Measurements from ENCODE around the gene MIDN. TPM values are rescaled to one million over a fixed set of nuclear protein-coding genes. Genes with fewer than 3 reads are reported as not detected.

Gene MIDN
- total and polyA plus RNA-seq, 5 donors from 2014 or later: 1.4 to 126 (median 2.1) TPM

GRCh38 chr19:1262623-1263123 lies 14.3 kb downstream of the MIDN start:
- H3K36me3 Mint-ChIP-seq: no peaks in the 10 kb centered on the region

DNA sequence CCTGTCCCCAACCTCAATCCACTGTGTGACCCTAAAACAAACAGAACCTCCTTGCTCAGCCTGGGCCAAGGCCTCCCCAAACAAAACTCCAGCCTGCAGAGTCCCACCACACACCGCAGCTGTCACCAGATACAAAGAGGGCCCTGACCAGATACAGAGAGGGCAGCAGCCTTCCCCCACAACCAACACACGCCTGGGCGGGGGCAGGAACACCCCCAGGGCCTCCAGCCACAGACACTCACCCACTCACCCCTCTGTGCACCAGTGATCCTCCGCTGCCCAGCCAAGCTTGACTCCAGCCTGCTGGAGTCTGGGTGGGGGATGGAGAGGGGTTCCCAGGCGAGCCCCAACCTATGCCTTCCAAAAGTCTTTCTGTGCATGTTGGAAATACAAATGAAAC lies 14.8 kb downstream of the MIDN start:
- H3K27me3 ChIP-seq (ENCODE audit: control insufficient read depth, insufficient read depth, low read length): no peaks in the 10 kb centered on the region
- H3K4me1 ChIP-seq (ENCODE audit: control insufficient read depth, insufficient read depth, low read length, poor library complexity, severe bottlenecking): peaks cover 70% of the 10 kb centered on the region
- Mint-ChIP-seq H3K27me3 (peaks cover 16% of the 10 kb centered on the region), H3K36me3 (no peaks in the 10 kb centered on the region), H3K9me3 (peaks cover 0 to 2% (median 0%) of the 10 kb centered on the region in 7 donors), H3K4me1 (peaks cover 0 to 66% (median 21%) of the 10 kb centered on the region in 4 donors), H3K27ac (peak overlapping the region in 2 of 3 donors; percentile 32), H3K4me3 (peak overlapping the region; percentile 19 to 60 (median 36))
- H3K36me3 ChIP-seq (ENCODE audit: control insufficient read depth, insufficient read depth, low read length): no peaks in the 10 kb centered on the region
- ATAC-seq (ENCODE audit: low read depth in 2 of 2) (no peak), DNase-seq (no peak)
- H3K9me3 ChIP-seq (ENCODE audit: control insufficient read depth in 2 of 2, low read length in 2 of 2): no peaks in the 10 kb centered on the region
- H3K4me3 ChIP-seq (ENCODE audit: low read depth, low read length): no peak overlapping the region
- H3K27ac ChIP-seq (ENCODE audit: insufficient read depth, low read length, poor library complexity, severe bottlenecking): peak overlapping the region; percentile 100

More at GRCh38 chr19:1262623-1263123, 14.3 kb downstream of the MIDN start:
- H3K9me3 ChIP-seq (ENCODE audit: control insufficient read depth in 2 of 2, low read length in 2 of 2): no peaks in the 10 kb centered on the region
- Mint-ChIP-seq H3K9me3 (peaks cover 0 to 2% (median 0%) of the 10 kb centered on the region in 7 donors), H3K27me3 (peaks cover 16% of the 10 kb centered on the region), H3K27ac (peak overlapping the region in 1 of 3 donors; percentile 69), H3K4me3 (peak overlapping the region in 2 of 4 donors; percentile 21 to 60), H3K4me1 (peaks cover 0 to 66% (median 21%) of the 10 kb centered on the region in 4 donors)
- ATAC-seq (ENCODE audit: low read depth in 2 of 2) (no peak), DNase-seq (no peak)
- H3K27me3 ChIP-seq (ENCODE audit: control insufficient read depth, insufficient read depth, low read length): no peaks in the 10 kb centered on the region
- peaks cover 2% of the 10 kb centered on the region for H3K36me3 ChIP-seq (ENCODE audit: control insufficient read depth, insufficient read depth, low read length)
- peak overlapping the region; percentile 100 for H3K27ac ChIP-seq (ENCODE audit: insufficient read depth, low read length, poor library complexity, severe bottlenecking)
- H3K4me3 ChIP-seq (ENCODE audit: low read depth, low read length): no peak overlapping the region
- H3K4me1 ChIP-seq (ENCODE audit: control insufficient read depth, insufficient read depth, low read length, poor library complexity, severe bottlenecking): peaks cover 70% of the 10 kb centered on the region

- Mint-ChIP-seq H3K4me3 (peak overlapping the region; percentile 28 to 73 (median 53)), H3K27ac (peak overlapping the region; percentile 52 to 92 (median 78)), H3K9me3 (peaks cover 0 to 2% (median 0%) of the 10 kb centered on the region in 7 donors), H3K36me3 (peaks cover 1% of the 10 kb centered on the region), H3K27me3 (peaks cover 5% of the 10 kb centered on the region), H3K4me1 (peaks cover 0 to 60% (median 15%) of the 10 kb centered on the region in 4 donors)
- DNase-seq: no peak
- H3K36me3 ChIP-seq (ENCODE audit: control insufficient read depth, insufficient read depth, low read length): no peaks in the 10 kb centered on the region
- no peak overlapping the region for H3K4me3 ChIP-seq (ENCODE audit: low read depth, low read length)
- no peaks in the 10 kb centered on the region for H3K27me3 ChIP-seq (ENCODE audit: control insufficient read depth, insufficient read depth, low read length)
- peaks cover 62% of the 10 kb centered on the region for H3K4me1 ChIP-seq (ENCODE audit: control insufficient read depth, insufficient read depth, low read length, poor library complexity, severe bottlenecking)
- no peaks in the 10 kb centered on the region for H3K9me3 ChIP-seq (ENCODE audit: control insufficient read depth in 2 of 2, low read length in 2 of 2)
- ATAC-seq (ENCODE audit: low read depth in 2 of 2): no peak
- H3K27ac ChIP-seq (ENCODE audit: insufficient read depth, low read length, poor library complexity, severe bottlenecking): no peak overlapping the region
These were observed 16.6 kb downstream of the MIDN start for GRCh38 chr19:1264801-1265614.

- H3K4me3 ChIP-seq (ENCODE audit: low read depth, low read length): no peak overlapping the region
- Mint-ChIP-seq H3K9me3 (peaks cover 0 to 2% (median 0%) of the 10 kb centered on the region in 7 donors), H3K36me3 (peaks cover 6% of the 10 kb centered on the region), H3K27me3 (peaks cover 5% of the 10 kb centered on the region), H3K27ac (peak overlapping the region in 1 of 3 donors; percentile 20), H3K4me3 (peak overlapping the region; percentile 38 to 73 (median 58)), H3K4me1 (peaks cover 0 to 64% (median 18%) of the 10 kb centered on the region in 4 donors)
- H3K27me3 ChIP-seq (ENCODE audit: control insufficient read depth, insufficient read depth, low read length): no peaks in the 10 kb centered on the region
- peaks cover 62% of the 10 kb centered on the region for H3K4me1 ChIP-seq (ENCODE audit: control insufficient read depth, insufficient read depth, low read length, poor library complexity, severe bottlenecking)
- H3K9me3 ChIP-seq (ENCODE audit: control insufficient read depth in 2 of 2, low read length in 2 of 2): no peaks in the 10 kb centered on the region
- H3K27ac ChIP-seq (ENCODE audit: insufficient read depth, low read length, poor library complexity, severe bottlenecking): peak overlapping the region; percentile 73
- peak in 1 of 3 donors; percentile 65 for DNase-seq
- ATAC-seq (ENCODE audit: low read depth in 2 of 2): peak; percentile 0
- H3K36me3 ChIP-seq (ENCODE audit: control insufficient read depth, insufficient read depth, low read length): peaks cover under 1% of the 10 kb centered on the region
These were observed 17.3 kb downstream of the MIDN start for GRCh38 chr19:1265615-1266128.

- peak overlapping the region; percentile 73 for H3K27ac ChIP-seq (ENCODE audit: insufficient read depth, low read length, poor library complexity, severe bottlenecking)
- H3K4me3 ChIP-seq (ENCODE audit: low read depth, low read length): no peak overlapping the region
- Mint-ChIP-seq H3K27me3 (peaks cover 5% of the 10 kb centered on the region), H3K4me1 (peaks cover 0 to 69% (median 23%) of the 10 kb centered on the region in 4 donors), H3K4me3 (peak overlapping the region; percentile 52 to 77 (median 69)), H3K36me3 (peaks cover 12% of the 10 kb centered on the region), H3K27ac (peak overlapping the region in 1 of 3 donors; percentile 20), H3K9me3 (peaks cover 0 to 2% (median 0%) of the 10 kb centered on the region in 7 donors)
- peak; percentile 83 to 90 (median 84) for DNase-seq
- no peaks in the 10 kb centered on the region for H3K27me3 ChIP-seq (ENCODE audit: control insufficient read depth, insufficient read depth, low read length)
- peaks cover 65% of the 10 kb centered on the region for H3K4me1 ChIP-seq (ENCODE audit: control insufficient read depth, insufficient read depth, low read length, poor library complexity, severe bottlenecking)
- H3K9me3 ChIP-seq (ENCODE audit: control insufficient read depth in 2 of 2, low read length in 2 of 2): no peaks in the 10 kb centered on the region
- peaks cover 7% of the 10 kb centered on the region for H3K36me3 ChIP-seq (ENCODE audit: control insufficient read depth, insufficient read depth, low read length)
- peak; percentile 35 to 38 for ATAC-seq (ENCODE audit: low read depth in 2 of 2)
These were observed 17.9 kb downstream of the MIDN start for GRCh38 chr19:1266129-1266915.

DNA sequence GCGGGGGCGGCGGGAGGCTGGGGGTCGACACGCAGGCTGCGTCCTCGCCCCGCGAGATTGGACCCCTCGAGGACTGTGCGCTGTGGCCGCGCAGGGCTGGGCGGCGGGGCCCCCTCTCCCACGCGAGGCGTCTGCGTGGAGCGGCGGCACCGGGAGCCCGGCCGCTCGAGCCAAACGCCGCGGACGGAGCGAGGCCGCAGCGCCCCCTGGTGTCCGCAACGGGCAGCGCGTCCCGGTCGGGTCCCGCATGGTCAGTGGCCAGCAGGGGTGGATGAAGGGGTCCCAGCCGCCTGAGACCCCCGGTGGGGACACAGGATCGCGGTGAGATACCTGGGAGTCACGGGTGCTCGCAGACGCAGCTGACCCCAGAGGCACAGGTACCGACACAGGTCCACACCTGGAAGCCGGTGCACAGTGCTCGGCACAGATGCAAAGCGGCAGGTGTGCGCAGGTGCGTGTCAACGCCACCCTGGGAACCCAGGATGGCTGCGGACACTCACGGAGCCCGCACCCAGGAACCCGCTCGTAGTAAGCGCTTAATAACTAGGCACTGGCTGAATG lies 18.6 kb downstream of the MIDN start:
- Mint-ChIP-seq H3K4me1 (peaks cover 0 to 69% (median 21%) of the 10 kb centered on the region in 4 donors), H3K36me3 (peaks cover 19% of the 10 kb centered on the region), H3K27me3 (peaks cover 5% of the 10 kb centered on the region), H3K9me3 (peaks cover 0 to 2% (median 0%) of the 10 kb centered on the region in 7 donors), H3K4me3 (peak overlapping the region; percentile 47 to 81 (median 76)), H3K27ac (peak overlapping the region in 1 of 3 donors; percentile 65)
- Histone ChIP-seq H3K9me3 (ENCODE audit: control insufficient read depth in 2 of 2, low read length in 2 of 2) (no peaks in the 10 kb centered on the region), H3K4me1 (ENCODE audit: control insufficient read depth, insufficient read depth, low read length, poor library complexity, severe bottlenecking) (peaks cover 65% of the 10 kb centered on the region), H3K36me3 (ENCODE audit: control insufficient read depth, insufficient read depth, low read length) (peaks cover 14% of the 10 kb centered on the region), H3K4me3 (ENCODE audit: low read depth, low read length) (peak overlapping the region; percentile 13), H3K27ac (ENCODE audit: insufficient read depth, low read length, poor library complexity, severe bottlenecking) (peak overlapping the region; percentile 73), H3K27me3 (ENCODE audit: control insufficient read depth, insufficient read depth, low read length) (no peaks in the 10 kb centered on the region)
- ATAC-seq (ENCODE audit: low read depth in 2 of 2) (peak in 1 of 2 donors; percentile 5), DNase-seq (peak; percentile 62 to 74 (median 62))
